Activated CD4-positive, alpha-beta memory T cell treated with anti-CD3 and anti-CD28 coated beads, Interleukin-2, amount 10 ng/mL, durations not matched to agents 7 days and 5 days (primary cell): ENCODE results near the gene ARHGAP26. TPM values are rescaled to one million over a fixed set of nuclear protein-coding genes. Genes with fewer than 3 reads are reported as not detected.
"Not testable (repeated sequence)": the region's sequence is repeated elsewhere in the genome, so short reads cannot be mapped to it uniquely, and the experiment has no call there.

Experiments used
- CTCF ChIA-PET: fragments of 350-600 bp; sonication (Branson Sonifier 250); formaldehyde crosslinking; loops from one replicate; lab custom pipeline; 2021; ENCODE audit warnings: antibody characterized with exemption, inconsistent platforms; lab: Charles Lee
- POLR2A ChIA-PET: fragments of 350-600 bp; sonication (Branson Sonifier 250); formaldehyde crosslinking; loops from one replicate; lab custom pipeline; 2021; ENCODE audit warnings: antibody characterized with exemption; lab: Charles Lee
- DNase-seq: peaks from one replicate; pipeline ENCODE4 v3.0.0-alpha.2; 2020
- H3K27ac Mint-ChIP-seq: one replicate; pipeline ENCODE4 v1.8.0; 2021; ENCODE audit warnings: mild to moderate bottlenecking, mixed read lengths
- H3K27me3 Mint-ChIP-seq: one replicate; pipeline ENCODE4 v1.8.0; 2021; ENCODE audit warnings: mixed read lengths
- H3K36me3 Mint-ChIP-seq: one replicate; pipeline ENCODE4 v1.8.0; 2021; ENCODE audit warnings: low read depth, mixed read lengths
- H3K4me1 Mint-ChIP-seq: one replicate; pipeline ENCODE4 v1.8.0; 2021; ENCODE audit warnings: mixed read lengths
- H3K4me3 Mint-ChIP-seq: one replicate; pipeline ENCODE4 v1.8.0; 2021; ENCODE audit warnings: mild to moderate bottlenecking, mixed read lengths
- H3K9me3 Mint-ChIP-seq: one replicate; pipeline ENCODE4 v1.8.0; 2021; ENCODE audit warnings: mixed read lengths
- total RNA-seq, 2 experiments: library from RNA; stranded (reverse); gene quantifications; one replicate each; pipeline ENCODE4 v1.2.3, GENCODE V29; 2021

Gene ARHGAP26
- total RNA-seq, 2 experiments from 2014 or later: 14.8 to 17.1 TPM

DNA sequence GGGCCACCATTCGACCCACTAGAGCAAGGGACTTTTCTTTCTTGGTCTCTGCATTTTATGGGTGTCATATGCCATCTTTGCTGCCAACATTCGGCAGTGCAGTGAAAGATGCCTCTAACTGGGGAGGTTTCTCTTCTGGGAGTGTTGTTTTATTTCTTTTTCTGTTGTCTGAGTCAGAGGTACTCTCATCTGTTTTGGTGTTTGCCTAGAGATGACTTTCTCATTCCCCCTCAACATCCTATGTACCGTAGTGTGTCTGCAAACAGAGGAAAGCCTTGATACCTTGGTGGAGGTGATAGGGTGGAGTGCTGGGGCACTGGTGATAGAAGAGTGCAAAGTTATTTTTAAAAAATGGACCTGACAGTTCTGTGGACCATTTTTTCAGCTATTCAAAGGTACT lies 182.1 kb downstream of the ARHGAP26 start:
- H3K27me3 Mint-ChIP-seq: no peaks in the 10 kb centered on the region
- no peak for DNase-seq
- H3K4me3 Mint-ChIP-seq: no peak overlapping the region
- peaks cover 11% of the 10 kb centered on the region for H3K36me3 Mint-ChIP-seq
- peaks cover 6% of the 10 kb centered on the region for H3K4me1 Mint-ChIP-seq
- CTCF ChIA-PET: no interaction called here
- H3K9me3 Mint-ChIP-seq: no peaks in the 10 kb centered on the region
- no peak overlapping the region for H3K27ac Mint-ChIP-seq
- POLR2A ChIA-PET: no interaction called here

DNA sequence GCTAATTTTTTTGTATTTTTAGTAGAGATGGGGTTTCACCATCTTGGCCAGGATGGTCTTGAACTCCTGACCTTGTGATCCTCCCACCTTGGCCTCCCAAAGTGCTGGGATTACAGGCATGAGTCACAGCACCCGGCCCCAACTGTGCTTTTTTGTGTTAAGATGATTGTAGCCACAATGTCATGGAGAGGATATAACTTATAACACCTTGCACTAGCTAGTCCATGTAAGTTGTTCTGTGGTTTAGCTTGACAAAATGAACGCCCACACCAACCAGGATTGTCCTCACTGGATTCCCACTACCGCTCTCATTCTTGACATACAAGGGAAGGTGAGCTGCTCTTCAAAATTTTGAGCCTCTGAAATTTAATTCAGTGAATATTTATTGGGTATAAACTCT lies 182.7 kb downstream of the ARHGAP26 start:
- H3K9me3 Mint-ChIP-seq, DNase-seq, H3K27ac Mint-ChIP-seq, H3K27me3 Mint-ChIP-seq, H3K4me1 Mint-ChIP-seq, POLR2A ChIA-PET, CTCF ChIA-PET, H3K4me3 Mint-ChIP-seq: not testable (repeated sequence)
- peaks cover 11% of the 10 kb centered on the region for H3K36me3 Mint-ChIP-seq

DNA sequence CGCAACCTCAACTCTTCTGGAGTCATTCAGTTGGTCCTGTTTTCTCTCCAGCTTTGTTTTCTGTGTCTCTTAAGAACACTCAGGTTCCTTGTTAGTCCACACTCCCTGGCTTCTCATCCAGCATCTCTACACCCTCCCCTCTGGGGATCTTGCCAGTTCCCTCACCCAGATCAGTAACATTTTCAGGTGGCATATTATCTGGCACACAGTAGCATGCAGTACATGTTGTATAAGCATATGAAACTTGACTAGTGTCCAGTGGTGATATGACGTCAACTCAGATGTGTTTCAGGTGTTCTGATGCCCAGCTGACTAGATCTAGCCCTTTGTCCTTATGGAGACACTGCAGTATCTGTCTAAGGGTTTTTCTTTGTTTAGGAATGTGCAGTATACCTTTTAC lies 184.3 kb downstream of the ARHGAP26 start:
- peaks cover 10% of the 10 kb centered on the region for H3K36me3 Mint-ChIP-seq
- no peaks in the 10 kb centered on the region for H3K9me3 Mint-ChIP-seq
- H3K27me3 Mint-ChIP-seq: no peaks in the 10 kb centered on the region
- no peak overlapping the region for H3K4me3 Mint-ChIP-seq
- POLR2A ChIA-PET: no interaction called here
- H3K27ac Mint-ChIP-seq: no peak overlapping the region
- CTCF ChIA-PET: no interaction called here
- no peak for DNase-seq
- H3K4me1 Mint-ChIP-seq: peaks cover 8% of the 10 kb centered on the region

DNA sequence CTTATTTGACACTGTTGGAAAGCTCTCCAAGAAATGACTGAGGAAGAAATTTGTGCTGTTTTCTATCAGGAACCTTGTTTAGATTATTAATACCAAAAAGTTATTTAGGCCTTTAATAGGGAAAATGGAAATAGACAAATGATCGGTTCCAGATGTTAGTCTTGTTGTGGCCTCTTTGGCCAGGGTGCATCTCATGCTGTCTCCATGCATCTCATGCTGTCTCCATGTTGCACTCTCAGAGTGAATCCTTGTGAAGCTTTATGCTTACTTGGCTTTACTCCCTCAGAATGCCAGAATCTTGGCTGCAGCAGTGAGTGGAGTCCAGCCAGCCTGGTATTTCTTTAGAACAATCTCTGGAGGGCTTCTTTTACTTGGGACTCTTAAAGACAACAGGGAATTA lies 185.5 kb downstream of the ARHGAP26 start:
- Mint-ChIP-seq H3K4me3 (no peak overlapping the region), H3K9me3 (no peaks in the 10 kb centered on the region), H3K4me1 (peaks cover 16% of the 10 kb centered on the region), H3K27ac (no peak overlapping the region), H3K27me3 (no peaks in the 10 kb centered on the region), H3K36me3 (peaks cover 8% of the 10 kb centered on the region)
- DNase-seq: no peak
- POLR2A ChIA-PET: no interaction called here
- CTCF ChIA-PET: no interaction called here

DNA sequence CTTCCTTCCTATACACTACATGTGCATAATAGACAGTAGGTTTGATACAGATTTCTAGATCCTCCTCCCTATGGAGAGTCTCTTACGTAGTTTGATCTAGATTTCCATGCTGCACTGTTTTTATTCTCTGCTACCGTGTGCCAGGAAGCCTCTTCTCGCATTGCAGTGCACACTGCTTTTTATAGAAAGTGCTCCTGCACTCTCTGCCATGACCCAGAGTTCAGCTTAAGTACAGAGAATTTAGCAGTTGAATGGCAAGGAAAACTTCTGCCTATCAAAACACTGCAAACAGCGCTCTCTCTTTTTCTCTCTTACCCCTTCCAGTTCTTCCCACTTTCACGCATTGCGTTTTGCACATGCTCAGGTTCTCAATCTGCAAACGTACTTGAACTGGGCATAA lies 187.4 kb downstream of the ARHGAP26 start:
- H3K4me3 Mint-ChIP-seq: no peak overlapping the region
- no peaks in the 10 kb centered on the region for H3K9me3 Mint-ChIP-seq
- DNase-seq: no peak
- CTCF ChIA-PET: no interaction called here
- no peaks in the 10 kb centered on the region for H3K27me3 Mint-ChIP-seq
- peaks cover 13% of the 10 kb centered on the region for H3K36me3 Mint-ChIP-seq
- H3K27ac Mint-ChIP-seq: no peak overlapping the region
- peaks cover 15% of the 10 kb centered on the region for H3K4me1 Mint-ChIP-seq
- POLR2A ChIA-PET: no interaction called here

DNA sequence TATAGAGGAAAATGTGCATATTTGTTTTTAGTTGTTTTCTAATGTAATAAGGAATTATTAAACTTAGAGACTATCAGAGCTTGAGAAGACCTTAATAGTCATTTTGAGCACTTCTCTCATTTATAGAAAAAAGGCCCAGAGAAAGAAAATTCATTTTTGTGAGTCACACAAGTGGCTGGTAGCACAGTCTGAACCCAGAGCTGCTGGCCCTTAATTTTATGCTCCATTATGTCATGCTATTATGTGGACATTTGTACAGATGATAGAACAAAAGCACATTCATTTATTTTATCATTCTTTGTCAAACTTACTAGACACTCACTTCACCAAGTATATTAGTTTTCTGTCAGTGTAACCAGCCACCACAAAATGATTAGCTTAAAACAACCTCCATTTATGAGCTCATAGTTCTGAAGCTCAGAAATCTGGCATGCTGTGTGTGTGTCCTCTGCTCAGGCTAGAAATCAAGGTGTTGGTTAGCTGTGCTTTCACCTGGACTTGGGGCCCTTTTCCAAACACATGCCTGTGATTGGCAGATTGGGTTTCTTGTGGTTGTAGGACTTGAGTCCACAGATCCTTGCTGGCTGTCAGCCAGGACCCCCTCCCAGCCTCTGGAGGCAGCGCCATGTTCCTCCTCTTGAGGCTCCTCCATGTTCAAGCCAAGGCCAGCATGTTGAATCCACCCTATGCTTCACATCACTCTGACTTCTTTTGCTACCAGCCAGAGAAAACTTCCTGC lies 188.9 kb downstream of the ARHGAP26 start:
- POLR2A ChIA-PET: interaction anchor here (1.2 to 1.6 kb wide), 2 partner anchors 39 to 43 kb away, joined by 4 read pairs; no protein-coding TSS in a partner anchor
- H3K9me3 Mint-ChIP-seq: peaks cover 2% of the 10 kb centered on the region

DNA sequence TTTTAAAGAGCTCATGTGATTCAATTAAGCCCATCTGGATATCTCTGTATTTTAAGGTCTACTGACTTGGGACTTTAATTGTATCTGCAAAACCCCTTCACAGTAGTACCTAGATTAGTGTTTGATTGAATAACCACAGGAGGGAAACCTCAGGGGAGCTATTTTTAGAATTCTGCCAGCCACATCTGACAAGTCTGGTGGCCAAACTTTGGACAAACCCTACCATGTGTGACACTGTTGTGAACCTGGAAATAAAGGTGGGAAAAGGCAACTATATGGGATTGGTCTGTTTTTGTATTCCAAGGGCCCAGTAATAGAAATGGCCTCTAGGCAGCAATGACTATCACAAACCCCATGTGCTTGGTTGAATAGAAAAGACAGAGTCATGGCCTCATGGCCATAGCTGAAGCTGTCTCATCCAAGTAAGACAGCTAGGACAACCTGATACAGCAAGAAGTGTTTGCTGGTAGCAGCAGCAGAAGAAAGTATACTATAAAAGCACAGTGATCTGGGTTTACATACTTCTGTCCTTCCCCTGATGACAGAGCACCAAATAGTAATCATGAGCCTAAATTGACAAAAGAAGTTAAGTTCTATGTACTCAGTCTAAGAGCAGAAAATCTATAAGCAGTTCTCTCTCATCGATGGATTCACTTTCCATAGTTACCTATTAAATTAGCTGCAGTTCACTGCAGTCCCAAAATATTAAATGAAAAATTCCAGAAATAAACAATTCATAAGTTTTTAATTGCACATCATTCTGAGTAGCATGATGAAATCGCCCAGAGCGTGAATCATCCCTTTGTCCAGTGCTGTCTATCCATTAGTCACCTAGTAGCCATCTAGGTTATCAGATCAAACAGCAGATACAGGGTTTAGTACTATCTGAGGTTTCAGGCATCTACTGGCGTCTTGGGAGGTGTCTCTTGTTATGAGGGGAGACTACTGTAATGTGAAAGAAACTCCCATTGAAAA lies 189.8 kb downstream of the ARHGAP26 start:
- Mint-ChIP-seq H3K27ac (no peak overlapping the region), H3K27me3 (no peaks in the 10 kb centered on the region), H3K9me3 (peaks cover 2% of the 10 kb centered on the region), H3K4me1 (peaks cover 18% of the 10 kb centered on the region), H3K4me3 (no peak overlapping the region), H3K36me3 (peaks cover 5% of the 10 kb centered on the region)
- ChIA-PET POLR2A (interaction anchor here (1.1 to 1.6 kb wide), 3 partner anchors 15 to 43 kb away, joined by 3 to 4 read pairs (median 4); no protein-coding TSS in a partner anchor), CTCF (interaction anchor here (0.9 to 2.5 kb wide), 3 partner anchors 43 to 243 kb away, joined by 3 to 7 read pairs (median 3); no protein-coding TSS in a partner anchor)
- no peak for DNase-seq

More for the DNA sequence above, 188.9 kb downstream of the ARHGAP26 start:
- Mint-ChIP-seq H3K27ac (no peak overlapping the region), H3K4me1 (peaks cover 15% of the 10 kb centered on the region), H3K36me3 (peaks cover 11% of the 10 kb centered on the region), H3K27me3 (no peaks in the 10 kb centered on the region), H3K4me3 (no peak overlapping the region)
- CTCF ChIA-PET: interaction anchor here (0.6 to 2.5 kb wide), 4 partner anchors 43 to 242 kb away, joined by 3 to 7 read pairs (median 3); no protein-coding TSS in a partner anchor
- no peak for DNase-seq

DNA sequence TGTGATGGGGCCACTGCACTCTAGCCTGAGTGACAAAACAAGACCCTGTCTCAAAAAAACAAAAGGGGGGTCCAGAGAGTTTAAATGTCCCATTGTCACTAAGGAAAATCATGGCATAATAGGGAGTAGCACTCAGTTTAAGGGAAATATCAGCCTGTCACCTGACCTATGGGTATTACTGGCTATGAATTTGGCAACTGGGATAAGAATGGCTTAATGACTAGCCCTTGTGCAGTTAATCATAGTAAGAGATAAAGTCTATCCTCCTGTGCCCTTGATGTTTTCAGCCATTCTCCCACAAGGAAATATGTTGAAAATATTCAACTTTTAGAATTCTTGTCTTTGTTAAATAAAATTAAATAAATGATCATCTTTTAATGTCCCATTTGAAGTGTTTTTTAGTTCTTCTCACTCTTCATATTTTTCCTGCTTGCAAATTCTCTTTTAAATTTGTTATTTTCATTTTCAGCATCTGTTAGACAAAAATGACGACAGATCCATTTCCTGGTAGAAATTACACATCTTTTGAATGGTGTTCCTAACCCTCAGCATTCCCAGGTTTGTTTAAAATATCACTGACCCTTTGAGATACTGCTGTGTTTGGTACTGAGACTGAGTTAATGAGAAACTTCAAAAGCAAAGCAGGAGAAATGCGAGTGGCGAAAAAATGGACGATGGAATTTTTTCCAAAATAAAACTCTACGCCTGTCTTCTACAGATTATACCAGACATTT lies 191.4 kb downstream of the ARHGAP26 start:
- peaks cover 2% of the 10 kb centered on the region for H3K9me3 Mint-ChIP-seq
- H3K4me1 Mint-ChIP-seq: peaks cover 18% of the 10 kb centered on the region
- H3K36me3 Mint-ChIP-seq: peaks cover 5% of the 10 kb centered on the region
- CTCF ChIA-PET: no interaction called here
- POLR2A ChIA-PET: no interaction called here
- no peak overlapping the region for H3K27ac Mint-ChIP-seq
- DNase-seq: no peak
- H3K4me3 Mint-ChIP-seq: no peak overlapping the region
- H3K27me3 Mint-ChIP-seq: no peaks in the 10 kb centered on the region

DNA sequence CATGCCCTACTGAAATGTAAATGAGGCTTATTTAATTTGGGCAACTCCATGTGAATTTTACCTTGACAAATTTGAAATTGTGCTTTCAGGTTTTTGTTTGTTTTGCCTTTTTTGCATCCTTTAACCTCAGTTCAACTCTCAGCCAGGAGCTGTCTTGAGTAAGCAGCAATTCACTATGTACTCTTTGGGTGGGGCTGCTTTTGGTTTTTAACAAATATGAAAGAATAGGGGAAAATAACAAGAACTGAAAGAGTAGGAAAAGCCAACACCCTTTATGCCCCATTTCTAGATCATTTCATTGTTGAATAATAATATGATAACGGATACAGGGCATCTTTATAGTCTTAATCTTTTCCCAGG lies 192.0 kb downstream of the ARHGAP26 start:
- ChIA-PET POLR2A (no interaction called here), CTCF (no interaction called here)
- no peak for DNase-seq
- peaks cover 18% of the 10 kb centered on the region for H3K4me1 Mint-ChIP-seq
- H3K4me3 Mint-ChIP-seq: no peak overlapping the region
- H3K27me3 Mint-ChIP-seq: no peaks in the 10 kb centered on the region
- H3K27ac Mint-ChIP-seq: no peak overlapping the region
- peaks cover 2% of the 10 kb centered on the region for H3K9me3 Mint-ChIP-seq
- peaks cover 5% of the 10 kb centered on the region for H3K36me3 Mint-ChIP-seq

DNA sequence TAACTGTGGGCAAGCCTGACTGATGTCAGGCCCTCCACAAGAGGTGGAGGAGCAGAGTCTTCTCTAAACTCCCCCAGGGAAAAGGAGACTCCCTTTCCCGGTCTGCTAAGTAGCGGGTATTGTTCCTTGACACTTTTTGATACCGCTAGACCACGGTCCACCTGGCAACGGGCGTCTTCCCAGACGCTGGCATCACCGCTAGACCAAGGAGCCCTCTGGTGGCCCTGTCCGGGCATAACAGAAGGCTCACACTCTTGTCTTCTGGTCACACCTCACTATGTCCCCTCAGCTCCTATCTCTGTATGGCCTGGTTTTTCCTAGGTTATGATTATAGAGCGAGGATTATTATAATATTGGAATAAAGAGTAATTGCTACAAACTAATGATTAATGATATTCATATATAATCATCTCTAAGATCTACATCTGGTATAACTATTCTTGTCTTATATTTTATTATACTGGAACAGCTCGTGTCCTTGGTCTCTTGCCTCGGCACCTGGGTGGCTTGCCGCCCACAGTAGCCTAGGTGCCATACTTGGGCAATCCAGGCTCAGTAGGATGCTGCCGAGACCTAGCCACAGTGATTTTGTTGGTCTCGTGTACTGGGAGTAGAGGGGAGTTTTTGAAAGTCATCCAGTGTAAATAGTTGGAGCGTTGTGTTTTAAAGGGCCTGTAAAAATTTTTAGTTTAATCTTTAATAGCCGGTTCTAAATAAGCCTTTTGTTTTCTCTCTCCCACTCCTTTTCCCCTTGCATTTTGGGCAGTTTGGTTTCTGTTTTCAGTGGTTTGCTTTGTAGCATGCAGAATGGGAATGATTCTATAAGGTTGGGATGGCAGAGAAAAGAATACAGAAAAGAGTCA lies 195.3 kb downstream of the ARHGAP26 start:
- POLR2A ChIA-PET: interaction anchor here (0.7 to 0.8 kb wide), 2 partner anchors 37 to 438 kb away, joined by 3 read pairs; partner anchors contain the start of gene NR3C1
- peaks cover 14% of the 10 kb centered on the region for H3K4me1 Mint-ChIP-seq

DNA sequence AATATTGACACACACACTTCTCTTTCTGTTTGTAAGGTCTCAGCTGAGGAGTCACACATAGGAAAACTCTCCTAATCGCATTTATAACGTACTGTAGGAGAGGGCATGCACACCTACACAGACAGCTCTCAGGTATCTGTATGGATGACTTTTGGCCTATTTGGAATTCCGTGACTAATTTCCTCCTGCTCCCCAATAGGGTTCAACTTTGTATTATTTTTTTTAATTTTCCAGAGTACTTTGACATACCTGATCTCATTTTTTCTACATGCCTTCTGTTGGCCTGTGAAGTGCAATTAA lies 195.9 kb downstream of the ARHGAP26 start:
- no peak overlapping the region for H3K27ac Mint-ChIP-seq
- no peak for DNase-seq
- peaks cover 14% of the 10 kb centered on the region for H3K4me1 Mint-ChIP-seq
- ChIA-PET POLR2A (interaction anchor here (0.7 to 0.8 kb wide), 2 partner anchors 36 to 438 kb away, joined by 3 read pairs; partner anchors contain the start of gene NR3C1), CTCF (no interaction called here)
- H3K36me3 Mint-ChIP-seq: peaks cover 10% of the 10 kb centered on the region
- no peak overlapping the region for H3K4me3 Mint-ChIP-seq
- peaks cover 2% of the 10 kb centered on the region for H3K9me3 Mint-ChIP-seq
- H3K27me3 Mint-ChIP-seq: no peaks in the 10 kb centered on the region

More for the DNA sequence above, 195.3 kb downstream of the ARHGAP26 start:
- H3K27me3 Mint-ChIP-seq, CTCF ChIA-PET, H3K4me3 Mint-ChIP-seq, H3K9me3 Mint-ChIP-seq, DNase-seq, H3K36me3 Mint-ChIP-seq, H3K27ac Mint-ChIP-seq: not testable (repeated sequence)

DNA sequence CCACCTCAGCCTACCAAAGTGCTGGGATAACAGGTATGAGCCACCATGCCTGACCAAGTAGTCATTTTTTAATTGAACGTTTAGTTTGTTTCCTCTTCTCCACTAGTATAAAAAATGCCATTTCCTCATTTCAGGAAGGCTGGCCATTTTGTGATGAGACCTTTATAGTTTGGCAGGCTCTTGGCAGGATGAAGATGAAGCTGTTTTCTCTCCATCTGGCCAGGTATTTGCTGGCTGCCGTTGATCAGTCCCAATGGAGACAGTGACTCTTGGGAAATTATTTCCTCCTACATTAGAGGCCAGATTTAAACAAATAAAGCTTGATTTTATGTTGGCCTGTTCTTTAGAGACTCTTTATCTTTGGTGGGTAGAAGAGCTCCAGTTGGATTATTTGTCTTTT lies 199.0 kb downstream of the ARHGAP26 start:
- POLR2A ChIA-PET: interaction anchor here (1.0 kb wide), 1 partner anchor 33 kb away, joined by 4 read pairs; no protein-coding TSS in a partner anchor
- Mint-ChIP-seq H3K27me3 (no peaks in the 10 kb centered on the region), H3K9me3 (no peaks in the 10 kb centered on the region), H3K4me1 (peaks cover 34% of the 10 kb centered on the region), H3K36me3 (peaks cover 6% of the 10 kb centered on the region), H3K27ac (no peak overlapping the region), H3K4me3 (no peak overlapping the region)
- no peak for DNase-seq
- CTCF ChIA-PET: interaction anchor here (1.1 kb wide), 1 partner anchor 33 kb away, joined by 3 read pairs; no protein-coding TSS in a partner anchor
